ENCODE measurements around the gene POLR1G.

DNA sequence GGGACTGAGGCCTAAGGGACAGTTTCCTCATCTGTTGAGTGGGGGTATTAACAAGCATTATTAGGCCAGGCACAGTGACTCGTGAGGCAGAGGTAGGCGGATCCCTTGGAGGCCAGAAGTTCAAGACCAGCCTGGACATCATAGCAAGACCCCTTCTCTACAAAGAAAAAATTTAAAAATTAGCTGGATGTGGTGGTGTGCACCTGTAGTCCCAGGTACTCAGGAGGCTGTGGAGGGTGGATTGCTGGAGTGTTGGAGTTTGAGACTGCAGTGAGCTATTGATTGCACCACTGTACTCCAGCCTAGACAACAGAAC, 50.0 kb downstream of the POLR1G start:
- TF ChIP-seq, protein P1, sequence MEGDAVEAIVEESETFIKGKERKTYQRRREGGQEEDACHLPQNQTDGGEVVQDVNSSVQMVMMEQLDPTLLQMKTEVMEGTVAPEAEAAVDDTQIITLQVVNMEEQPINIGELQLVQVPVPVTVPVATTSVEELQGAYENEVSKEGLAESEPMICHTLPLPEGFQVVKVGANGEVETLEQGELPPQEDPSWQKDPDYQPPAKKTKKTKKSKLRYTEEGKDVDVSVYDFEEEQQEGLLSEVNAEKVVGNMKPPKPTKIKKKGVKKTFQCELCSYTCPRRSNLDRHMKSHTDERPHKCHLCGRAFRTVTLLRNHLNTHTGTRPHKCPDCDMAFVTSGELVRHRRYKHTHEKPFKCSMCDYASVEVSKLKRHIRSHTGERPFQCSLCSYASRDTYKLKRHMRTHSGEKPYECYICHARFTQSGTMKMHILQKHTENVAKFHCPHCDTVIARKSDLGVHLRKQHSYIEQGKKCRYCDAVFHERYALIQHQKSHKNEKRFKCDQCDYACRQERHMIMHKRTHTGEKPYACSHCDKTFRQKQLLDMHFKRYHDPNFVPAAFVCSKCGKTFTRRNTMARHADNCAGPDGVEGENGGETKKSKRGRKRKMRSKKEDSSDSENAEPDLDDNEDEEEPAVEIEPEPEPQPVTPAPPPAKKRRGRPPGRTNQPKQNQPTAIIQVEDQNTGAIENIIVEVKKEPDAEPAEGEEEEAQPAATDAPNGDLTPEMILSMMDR (IDR thresholded peaks at IDR 0.05) = no peak
- no peak for TF ChIP-seq POLR2A (IDR thresholded peaks at IDR 0.05)
- no peak for TF ChIP-seq POLR2AphosphoS5 (IDR thresholded peaks at IDR 0.05)

All from prostate gland (tissue), 2 donors.